IMR-90 (cell line): ENCODE measurements around the gene STXBP6.

ENCODE experiments used
- CEBPB ChIP-seq: IDR thresholded peaks from 2 replicates; pipeline ENCODE4 v1.6.1; 2012; ENCODE audit warnings: low read depth, low read length, improper control_type of control experiment
- MXI1 ChIP-seq: IDR thresholded peaks from 2 replicates; pipeline ENCODE4 v1.6.1; 2012; ENCODE audit warnings: low read depth, mild to moderate bottlenecking, low read length, moderate library complexity, borderline replicate concordance
- POLR2A ChIP-seq: IDR thresholded peaks from 2 replicates; pipeline ENCODE4 v1.6.1; 2012; ENCODE audit warnings: mild to moderate bottlenecking, low read depth, low read length
- RAD21 ChIP-seq: IDR thresholded peaks from 2 replicates; pipeline ENCODE4 v1.6.1; 2012; ENCODE audit warnings: low read length, improper control_type of control experiment
- RCOR1 ChIP-seq: IDR thresholded peaks from 2 replicates; pipeline ENCODE4 v1.6.1; 2012; ENCODE audit warnings: mild to moderate bottlenecking, low read length, improper control_type of control experiment; ENCODE audit not compliant: insufficient replicate concordance
- RFX5 ChIP-seq: IDR thresholded peaks from 2 replicates; pipeline ENCODE4 v1.8.0; 2012; ENCODE audit warnings: low read depth, mild to moderate bottlenecking, low read length, moderate library complexity
- TF ChIP-seq, protein P1 (sequence below): conservative IDR thresholded peaks from 2 replicates; pipeline ENCODE4 v1.5.1; 2012; ENCODE audit warnings: mild to moderate bottlenecking, low read depth, low read length, improper control_type of control experiment
- TF ChIP-seq, protein P2 (sequence below): fragments of 150-350 bp; IDR thresholded peaks from 2 replicates; pipeline ENCODE4 v1.6.1; 2016; ENCODE audit warnings: low read depth, mild to moderate bottlenecking, low read length, moderate library complexity, borderline replicate concordance

DNA sequence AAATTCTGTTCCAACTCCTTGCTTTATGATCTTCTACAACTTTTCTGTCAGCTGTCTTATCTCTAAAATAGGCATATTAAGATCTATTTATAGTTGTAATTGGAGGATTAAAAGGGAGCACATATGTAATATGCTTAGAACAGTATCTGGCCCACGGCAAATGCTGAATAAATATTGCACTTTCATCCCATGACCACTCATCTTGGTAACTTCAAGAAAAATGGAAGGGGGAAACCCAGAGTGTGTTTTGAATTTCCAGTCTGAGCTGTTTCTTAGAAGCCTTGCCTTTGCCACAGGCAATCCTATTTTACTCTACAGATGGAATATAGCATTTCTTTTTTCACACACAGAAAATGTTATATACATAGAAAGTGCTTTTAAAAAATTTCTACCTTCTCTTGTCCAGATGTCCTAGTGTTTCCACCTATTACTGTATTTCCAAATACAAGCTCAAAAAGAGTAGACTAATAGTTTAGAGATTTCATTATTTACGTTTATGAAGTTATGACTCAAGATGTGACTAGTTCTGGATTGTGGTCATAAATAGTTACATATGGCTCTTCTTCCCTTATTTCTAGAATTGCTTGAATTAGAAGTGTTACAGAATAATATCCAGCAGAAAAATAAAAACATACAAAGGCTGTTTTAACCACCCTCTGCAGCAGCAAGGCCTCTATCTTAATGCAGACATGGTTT, 6.2 kb upstream of the STXBP6 start:
- no peak for TF ChIP-seq POLR2A
- TF ChIP-seq, protein P1, sequence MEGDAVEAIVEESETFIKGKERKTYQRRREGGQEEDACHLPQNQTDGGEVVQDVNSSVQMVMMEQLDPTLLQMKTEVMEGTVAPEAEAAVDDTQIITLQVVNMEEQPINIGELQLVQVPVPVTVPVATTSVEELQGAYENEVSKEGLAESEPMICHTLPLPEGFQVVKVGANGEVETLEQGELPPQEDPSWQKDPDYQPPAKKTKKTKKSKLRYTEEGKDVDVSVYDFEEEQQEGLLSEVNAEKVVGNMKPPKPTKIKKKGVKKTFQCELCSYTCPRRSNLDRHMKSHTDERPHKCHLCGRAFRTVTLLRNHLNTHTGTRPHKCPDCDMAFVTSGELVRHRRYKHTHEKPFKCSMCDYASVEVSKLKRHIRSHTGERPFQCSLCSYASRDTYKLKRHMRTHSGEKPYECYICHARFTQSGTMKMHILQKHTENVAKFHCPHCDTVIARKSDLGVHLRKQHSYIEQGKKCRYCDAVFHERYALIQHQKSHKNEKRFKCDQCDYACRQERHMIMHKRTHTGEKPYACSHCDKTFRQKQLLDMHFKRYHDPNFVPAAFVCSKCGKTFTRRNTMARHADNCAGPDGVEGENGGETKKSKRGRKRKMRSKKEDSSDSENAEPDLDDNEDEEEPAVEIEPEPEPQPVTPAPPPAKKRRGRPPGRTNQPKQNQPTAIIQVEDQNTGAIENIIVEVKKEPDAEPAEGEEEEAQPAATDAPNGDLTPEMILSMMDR = no peak
- TF ChIP-seq CEBPB = peak; percentile 12; the same call in 1 of the 2 replicates
- no peak for TF ChIP-seq MXI1
- TF ChIP-seq RFX5 = no peak
- TF ChIP-seq, protein P2, sequence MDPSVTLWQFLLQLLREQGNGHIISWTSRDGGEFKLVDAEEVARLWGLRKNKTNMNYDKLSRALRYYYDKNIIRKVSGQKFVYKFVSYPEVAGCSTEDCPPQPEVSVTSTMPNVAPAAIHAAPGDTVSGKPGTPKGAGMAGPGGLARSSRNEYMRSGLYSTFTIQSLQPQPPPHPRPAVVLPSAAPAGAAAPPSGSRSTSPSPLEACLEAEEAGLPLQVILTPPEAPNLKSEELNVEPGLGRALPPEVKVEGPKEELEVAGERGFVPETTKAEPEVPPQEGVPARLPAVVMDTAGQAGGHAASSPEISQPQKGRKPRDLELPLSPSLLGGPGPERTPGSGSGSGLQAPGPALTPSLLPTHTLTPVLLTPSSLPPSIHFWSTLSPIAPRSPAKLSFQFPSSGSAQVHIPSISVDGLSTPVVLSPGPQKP = no peak
- TF ChIP-seq RAD21 = no peak
- TF ChIP-seq RCOR1 = no peak
